Activated CD4-positive, alpha-beta T cell treated with anti-CD3 and anti-CD28 coated beads for 4 hours (primary cell): ENCODE results near the gene ABL1.
"Not testable (repeated sequence)": the region's sequence is repeated elsewhere in the genome, so short reads cannot be mapped to it uniquely, and the experiment has no call there.

ENCODE experiments used
- DNase-seq, 2 donors: peaks; one replicate each; pipeline ENCODE4 v3.0.0-alpha.2; 2020

ABL1 gene

DNA sequence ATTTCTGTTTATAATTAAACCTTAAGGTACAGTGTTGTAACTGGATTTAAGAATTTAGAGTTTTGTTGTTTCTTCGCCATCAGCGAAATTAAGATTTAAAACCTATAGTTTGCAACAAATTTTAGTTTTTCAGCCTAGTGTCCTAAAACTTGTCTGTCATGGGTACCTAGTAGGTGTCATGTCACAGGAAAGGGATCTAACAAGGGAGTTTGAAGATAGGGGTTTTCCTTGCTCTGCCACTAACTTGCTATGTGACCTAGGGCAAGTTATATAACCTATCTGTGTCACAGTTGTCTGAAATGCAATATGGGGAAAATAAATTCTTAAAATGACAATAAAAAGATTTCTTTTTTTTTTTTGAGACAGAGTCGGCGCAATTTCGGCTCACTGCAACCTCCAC is 9.2 kb upstream of the ABL1 start:
- no peak for DNase-seq

DNA sequence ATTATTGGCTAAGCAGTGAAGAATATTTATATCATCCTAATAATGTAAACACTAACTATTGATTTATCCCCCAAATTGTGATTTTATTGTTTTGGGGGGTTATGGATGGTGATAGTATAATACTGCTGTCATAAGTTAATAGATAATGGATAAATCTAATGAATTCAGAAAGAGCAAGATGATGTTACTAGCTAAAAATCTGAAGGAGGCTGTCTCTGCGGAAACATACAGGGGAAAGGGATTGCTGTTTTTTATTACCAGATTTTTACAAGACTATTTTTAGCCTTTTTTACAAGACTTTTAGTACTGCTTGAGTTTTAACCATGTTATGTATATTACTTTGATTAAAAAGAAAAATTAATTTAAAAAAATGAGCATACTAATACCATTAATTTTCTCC is 5.3 kb upstream of the ABL1 start:
- no peak for DNase-seq

DNA sequence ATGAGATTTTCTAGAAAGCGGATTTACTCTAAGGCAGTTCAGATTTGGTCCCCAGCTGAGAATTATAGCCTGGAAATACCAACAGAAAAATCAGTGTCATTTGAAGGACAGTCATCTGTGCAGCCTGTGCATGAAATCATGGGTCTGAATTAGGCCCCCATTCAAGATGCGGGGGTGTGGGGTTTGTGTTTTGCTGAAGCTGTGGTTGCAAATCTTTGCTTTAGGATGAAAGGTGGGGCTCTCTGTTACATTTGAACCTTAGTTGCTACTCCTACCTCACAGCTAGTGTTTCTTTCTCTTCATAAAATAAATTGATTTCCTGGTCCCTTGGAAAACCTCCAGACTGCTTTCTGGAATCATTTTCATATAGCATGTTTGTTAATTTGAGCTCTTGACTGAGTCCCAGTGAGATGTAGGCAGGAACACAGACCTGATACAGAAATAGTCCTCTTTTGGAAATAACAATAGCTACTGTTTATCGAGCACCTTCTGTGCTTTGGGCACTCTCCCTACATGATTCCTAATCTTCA is 4.8 kb upstream of the ABL1 start:
- DNase-seq = no peak

DNA sequence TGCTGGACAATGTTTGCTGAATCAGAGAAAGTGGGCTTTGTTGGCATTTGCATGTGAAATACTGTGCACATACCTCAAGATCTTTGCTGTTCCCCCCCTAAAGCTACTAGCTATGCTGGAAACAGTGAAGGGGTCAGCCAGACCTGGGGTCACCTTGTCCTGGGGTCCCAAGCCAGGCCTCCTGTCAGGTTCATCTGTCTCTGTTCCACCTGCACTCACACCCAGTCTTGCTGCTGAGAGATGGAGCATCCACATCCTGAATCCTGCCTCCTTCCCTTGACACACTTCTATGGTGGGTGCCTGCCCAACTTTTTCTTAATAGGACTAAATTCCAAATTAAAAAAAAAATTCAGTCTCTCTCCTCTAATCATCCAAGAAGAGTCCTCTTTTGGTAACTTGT is 4.0 kb upstream of the ABL1 start:
- no peak for DNase-seq

DNA sequence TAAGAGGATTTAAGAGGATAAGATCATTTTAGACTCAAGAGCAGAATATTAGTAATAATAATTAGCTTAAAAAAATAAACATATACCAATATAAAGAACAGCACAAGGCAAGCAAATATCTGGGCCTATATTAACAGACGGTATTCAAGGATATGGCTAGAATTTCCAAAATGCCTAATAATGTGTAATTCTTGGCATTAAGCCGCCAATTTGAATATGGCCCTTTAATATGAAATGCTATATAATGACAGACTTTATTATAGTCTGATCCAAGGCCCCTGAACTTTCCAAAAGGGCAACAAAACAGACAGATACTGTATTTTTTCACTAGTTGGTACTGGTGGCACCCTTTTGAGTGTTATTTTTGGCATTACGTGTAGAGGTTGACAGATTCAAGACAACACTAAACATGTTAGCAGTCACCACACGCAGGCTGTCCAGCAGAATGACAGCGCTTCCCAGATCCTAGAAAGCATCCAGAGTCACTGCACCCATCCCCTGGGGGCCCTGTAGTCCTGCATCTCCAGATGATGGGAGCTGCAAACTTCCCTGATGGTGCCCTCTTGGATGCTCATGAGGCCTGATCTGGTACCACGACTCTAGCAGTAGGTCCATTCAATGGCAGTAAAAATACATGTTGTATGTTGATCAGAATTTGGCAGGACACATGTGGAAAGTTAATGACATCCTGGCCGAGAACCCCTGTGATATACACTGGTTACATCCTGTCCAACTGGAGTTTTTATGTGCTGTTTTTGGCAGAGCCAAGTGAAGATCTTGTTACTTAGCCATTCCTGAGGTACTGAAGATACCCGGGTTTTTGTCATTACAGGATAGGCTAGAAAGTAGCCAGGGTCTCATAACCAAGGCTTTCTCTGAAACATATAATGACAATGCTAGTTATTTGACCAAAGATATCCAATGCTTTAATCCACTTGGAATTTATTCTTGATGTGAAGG is 1.7 kb upstream of the ABL1 start:
- no peak for DNase-seq

DNA sequence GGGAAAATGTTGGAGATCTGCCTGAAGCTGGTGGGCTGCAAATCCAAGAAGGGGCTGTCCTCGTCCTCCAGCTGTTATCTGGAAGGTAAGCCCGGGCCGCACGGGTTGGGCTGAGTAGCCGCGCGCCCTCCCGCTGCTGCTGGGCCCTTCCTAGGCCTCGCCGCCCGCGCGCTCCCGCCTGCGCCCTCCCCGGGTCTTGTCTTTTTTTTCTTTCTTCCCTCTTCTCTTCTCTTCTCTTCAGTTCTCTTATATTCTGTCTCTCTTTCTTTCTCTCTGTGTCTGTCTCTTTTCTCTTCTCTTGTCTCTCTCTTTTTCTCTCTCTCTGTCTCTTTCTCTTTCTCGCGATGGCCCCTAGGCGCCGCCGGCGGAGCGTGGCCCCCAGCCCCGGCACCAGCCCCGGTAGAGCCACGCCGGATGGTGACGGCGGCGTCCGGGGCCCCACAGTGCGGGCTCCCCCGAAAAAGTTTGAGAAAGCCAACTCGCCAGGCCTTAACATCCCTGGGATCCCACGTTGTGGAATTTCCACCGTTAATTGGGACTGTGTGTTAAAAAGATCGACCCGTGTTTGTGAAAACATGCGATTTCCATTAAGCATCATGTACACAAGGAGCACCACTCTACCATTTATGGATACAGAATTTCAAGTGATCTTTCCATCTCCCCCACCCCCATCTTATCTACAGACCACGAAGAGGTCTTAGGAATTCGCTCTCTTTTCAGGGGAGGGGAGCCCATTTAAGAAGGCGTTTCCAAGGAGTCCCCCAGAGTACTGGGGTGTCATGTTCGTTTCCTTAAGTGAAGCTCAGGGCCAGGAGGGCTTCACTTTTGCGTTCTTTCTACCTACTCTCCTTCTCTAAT is 616 bp downstream of the ABL1 start:
- DNase-seq = peak; percentile 8 to 13

DNA sequence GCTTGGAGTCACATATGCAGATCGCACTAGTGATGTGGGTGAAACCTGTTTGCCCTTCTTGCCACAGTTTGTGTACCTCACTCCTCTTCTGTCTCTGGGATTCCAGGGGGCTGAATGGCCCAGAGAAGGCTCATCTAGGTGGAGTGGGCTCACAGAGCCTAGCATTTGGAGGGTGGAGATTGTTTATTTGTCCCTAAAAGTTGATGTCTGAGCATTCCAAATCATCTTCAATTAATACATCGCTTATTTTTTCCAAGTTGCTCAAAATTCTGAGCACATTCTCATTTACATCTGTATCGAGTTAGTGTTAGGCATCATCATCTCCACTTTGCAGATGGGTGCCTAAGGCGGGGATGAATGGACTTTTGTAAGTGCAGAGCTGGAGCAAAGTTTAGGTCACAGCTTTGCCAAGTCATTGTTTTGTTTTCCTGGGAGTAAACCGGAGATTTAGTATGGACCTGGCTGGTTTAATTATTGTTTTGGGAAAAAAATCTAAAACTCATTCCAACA is 2.0 kb downstream of the ABL1 start:
- DNase-seq = no peak

DNA sequence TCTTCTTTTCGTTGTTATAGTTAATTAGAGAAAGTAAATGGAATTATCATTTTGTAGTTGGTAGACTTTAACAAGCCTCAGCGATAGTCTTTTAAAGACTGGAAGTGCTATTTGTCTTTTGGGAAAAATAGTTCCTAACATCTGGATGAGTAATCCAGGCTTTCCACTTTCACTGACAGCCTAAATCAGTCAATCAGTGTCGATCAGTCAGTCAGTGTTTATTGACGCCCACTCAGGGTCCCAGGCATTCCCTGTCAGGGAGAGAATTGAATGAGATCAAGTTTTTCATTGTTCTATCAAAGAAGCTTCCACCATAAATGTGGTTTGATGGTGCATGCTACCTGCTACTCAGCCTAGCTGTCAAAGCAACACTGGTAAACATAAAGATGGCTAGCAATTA is 2.6 kb downstream of the ABL1 start:
- no peak for DNase-seq

DNA sequence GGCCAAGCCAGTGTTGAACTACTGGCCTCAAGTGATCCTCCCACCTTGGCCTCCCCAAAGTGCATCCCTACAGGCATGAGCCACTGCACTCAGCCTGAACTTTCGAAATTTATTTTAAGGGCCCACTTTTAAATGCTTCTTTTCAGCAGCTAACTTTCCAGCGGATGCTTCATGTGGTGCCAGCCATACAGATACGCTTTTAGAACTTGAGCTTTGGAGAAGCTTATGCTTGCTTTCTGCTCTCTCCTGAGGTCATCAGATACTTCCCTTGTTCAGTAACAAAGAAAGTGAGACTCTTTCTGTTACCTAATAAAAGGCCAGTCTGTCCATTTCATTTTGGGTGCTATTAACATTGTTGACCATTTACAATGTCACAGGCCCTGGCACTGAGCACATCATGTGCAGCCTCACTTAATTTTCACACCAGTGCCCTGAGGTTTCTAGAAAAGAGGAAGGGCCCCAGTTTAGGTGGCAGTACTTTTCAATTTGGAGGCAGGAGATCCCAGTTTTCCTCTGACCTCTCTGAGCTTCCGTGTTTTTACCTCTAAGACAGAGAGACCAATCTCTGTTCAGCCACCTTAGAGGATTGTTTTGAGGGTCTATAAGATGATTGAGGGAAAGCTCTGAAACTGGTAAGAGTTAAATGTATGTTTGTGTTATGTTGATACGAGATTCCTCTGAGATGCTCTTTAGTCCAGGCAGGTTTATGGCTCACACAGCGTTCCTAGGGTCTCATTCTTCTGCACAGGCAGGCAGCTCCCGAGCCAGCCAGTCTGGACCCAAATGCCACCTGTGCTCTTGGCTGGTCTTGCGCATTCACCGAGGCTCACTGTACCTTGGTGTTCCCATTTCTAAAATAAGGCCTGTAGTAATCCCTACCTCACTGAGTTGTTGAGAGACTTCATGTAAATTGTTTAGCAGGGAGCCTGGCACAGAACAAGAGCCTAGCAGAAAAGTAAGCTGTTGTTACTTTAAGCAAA is 4.4 kb downstream of the ABL1 start:
- DNase-seq = no peak

DNA sequence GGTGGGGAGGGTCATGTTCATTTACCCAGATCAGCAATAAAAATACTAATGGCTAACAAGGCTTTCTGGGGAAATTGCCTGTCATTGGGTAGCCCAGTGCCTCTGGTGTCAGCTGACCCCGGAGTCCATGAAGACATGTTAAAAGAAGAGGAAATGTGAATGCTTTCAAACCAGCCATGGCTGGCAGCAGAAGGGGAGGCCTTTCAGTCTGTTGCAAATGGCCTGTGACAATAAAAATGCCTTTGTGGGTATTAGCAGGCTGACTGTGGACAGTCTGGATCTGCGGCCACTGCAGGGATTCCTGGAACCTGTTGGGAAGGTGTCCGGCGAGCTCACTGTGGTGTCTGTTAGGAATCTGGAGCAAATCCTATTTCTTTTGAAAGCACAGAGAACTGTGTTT is 7.5 kb downstream of the ABL1 start:
- DNase-seq = no peak

DNA sequence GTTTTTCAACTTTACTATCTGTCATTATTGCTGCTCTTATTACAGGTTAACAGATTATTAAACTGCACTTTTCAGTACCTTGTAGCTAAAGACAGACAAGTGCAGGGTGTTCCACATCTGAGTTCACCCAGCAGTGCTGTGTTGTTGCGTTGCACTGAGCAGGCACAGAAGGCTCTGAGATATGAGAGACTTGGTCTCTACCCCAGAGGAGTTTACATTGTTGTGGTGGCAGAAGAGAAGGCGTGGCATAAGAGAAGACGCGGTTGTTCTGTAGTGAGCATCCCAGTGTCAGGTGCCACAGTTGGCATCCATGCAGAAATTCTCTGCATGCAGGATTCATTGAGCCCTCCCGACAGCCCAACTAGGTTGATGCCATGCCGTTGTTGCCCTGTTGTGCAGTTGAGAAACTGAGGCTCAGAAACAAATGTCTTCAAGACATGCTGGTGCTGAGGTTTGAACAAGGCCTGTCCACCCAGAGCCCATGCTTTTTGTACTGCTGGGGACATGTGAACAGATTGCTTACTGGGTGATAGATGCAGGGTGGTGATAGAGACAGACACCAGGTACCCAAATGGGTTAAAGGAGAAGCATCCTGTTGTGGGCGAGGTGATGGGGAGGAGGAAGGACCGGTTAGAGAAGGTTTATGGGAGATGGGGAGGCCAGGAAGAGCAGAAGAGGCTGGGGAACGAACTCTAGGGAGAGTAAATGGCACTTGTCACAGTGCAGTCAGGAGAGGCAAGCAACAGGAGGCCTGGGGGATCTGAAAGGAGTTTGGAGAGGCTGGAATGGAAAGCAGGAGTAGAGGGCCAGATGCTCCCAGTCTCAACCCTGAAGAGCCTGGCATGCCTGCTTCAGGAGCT is 8.2 kb downstream of the ABL1 start:
- no peak for DNase-seq

DNA sequence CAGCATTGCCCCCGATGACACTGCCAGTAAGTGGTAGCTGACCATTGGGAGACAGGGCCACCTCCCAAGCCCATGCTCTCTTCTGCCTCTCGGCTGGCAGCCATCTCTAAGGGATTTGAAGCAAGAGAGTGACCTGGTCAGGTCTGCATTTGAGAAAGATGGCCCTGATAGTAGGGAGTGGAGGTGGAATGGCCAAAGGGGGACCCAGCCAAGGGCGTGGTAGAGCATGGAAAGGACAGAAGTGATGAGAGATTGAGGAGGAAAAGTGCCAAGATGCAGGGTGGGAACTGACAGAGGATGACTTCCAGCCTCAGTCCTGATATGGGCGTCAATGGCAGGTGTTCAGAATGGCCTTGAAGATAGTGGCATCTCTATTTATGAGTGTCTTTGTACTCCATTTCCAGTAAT is 9.0 kb downstream of the ABL1 start:
- no peak for DNase-seq

DNA sequence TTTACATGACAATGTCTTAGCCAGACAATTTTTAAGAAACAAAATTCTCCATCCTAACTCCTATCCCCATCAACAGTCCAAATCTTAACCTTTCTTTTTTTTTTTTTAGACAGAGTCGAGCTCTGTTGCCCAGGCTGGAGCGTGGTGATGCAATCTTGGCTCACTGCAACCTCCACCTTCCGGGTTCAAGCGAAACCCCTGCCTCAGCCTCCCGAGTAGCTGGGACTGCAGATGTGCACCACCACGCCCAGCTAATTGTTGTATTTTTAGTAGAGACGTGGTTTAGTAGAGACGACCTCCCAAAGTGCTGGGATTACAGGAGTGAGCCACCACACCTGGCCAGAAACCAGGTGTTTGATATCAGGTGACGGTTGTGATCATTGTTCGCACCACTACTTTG is 10.2 kb downstream of the ABL1 start:
- no peak for DNase-seq

DNA sequence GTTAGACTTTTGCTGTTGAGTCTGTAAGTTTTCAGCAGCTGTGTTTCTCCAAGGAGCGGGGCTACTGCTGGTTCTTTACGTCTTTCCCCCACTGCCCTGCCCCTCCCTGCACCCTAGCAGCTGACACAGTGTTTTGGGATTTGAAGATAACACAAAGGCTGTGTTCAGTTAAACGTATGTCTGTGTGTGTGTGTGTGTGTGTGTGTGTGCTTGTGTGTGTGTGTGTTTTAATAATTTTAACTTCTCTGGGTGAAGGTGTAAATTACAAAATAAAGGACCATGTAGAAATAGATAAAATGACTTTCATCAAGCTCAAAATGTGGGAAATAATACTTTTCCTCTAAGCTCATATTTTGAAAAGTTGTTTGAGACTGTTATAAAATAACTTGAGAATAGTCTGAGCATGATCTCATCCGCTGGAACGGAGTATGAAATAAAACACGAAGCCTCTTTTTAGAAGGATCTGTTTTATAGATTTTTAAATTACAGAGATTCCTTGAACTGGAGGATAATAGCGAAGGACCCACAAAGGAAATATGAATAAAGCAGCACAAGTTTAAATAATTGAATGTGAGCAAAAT is 10.9 kb downstream of the ABL1 start:
- DNase-seq = no peak

DNA sequence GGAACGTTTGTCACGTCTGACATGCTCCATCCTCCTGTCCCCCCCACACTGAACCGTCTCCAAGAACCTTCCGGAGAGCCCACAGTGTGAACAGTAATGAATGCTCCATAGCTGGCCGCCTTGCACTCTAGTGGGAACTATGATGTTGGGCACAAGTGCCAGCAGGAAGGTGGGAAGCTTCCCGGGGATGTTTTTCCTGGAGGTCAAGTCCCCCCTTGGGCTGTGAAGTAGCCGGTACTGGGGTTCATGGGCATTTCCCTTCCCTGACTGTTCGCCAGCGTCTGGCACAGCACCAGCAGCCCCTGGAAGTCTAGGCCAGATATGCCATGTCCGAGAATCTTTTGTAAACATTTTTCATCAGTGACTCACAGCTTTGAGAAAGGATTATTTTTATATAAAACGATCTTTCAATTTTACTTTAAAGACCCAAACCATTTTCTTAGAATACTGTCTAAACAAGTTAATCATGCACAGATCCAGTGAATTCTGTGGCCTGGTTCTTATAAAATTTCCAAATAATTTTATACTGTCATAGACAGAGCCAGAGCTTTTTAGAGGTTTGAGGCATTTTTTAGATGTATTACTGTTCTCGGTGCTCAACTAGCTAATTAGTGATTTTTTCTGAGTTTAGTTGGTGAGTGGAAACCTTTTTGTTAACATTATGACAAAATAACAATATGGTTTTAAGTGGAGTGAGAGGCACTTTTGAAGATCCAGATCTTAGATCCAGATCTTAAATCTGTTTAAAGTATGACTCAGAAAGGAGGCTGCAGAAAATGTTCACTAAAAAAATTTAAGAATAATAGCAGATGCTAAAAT is 11.6 kb downstream of the ABL1 start:
- no peak for DNase-seq

DNA sequence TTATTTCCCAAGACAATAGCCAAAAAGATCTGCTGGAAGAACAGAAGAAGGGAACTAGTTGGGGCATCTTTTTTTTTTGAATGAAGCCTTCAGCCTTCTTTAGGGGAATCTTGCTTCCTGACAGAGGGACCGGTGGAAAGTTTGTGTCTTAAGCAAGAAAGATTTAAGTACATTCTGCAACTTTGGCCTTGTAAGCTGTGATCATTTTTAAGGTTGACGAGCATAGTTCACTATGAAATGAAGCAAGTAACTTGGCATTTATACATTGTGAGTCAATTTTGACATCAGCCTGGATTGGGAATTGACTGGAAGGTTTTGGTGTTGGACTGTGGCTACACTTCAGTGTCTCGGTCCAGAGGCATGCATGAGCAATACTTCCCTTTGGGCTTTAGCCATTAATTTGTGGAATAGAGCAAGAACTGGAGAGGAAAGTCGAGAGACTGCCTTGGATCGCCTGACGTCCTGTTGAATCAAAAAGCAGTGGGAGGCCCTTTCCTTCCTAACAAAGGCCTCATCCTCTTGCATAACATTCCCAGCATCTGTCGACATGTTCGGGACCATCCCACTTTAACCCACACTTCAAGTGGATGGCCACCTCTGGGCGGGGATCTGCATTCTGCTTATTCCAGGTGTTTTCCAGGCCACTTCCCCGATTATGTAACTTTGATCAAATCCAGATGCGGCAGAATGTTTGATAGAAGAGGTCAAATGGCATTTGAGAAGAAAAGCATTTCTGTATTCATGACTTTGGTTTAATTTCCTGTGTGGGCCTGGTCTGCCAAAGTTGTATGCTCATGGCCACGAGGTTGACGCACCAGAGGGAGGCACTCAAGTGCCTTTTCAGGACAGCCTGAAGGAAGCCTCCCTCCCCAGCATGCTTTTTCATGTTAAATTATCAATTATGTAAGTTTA is 12.5 kb downstream of the ABL1 start:
- no peak for DNase-seq

DNA sequence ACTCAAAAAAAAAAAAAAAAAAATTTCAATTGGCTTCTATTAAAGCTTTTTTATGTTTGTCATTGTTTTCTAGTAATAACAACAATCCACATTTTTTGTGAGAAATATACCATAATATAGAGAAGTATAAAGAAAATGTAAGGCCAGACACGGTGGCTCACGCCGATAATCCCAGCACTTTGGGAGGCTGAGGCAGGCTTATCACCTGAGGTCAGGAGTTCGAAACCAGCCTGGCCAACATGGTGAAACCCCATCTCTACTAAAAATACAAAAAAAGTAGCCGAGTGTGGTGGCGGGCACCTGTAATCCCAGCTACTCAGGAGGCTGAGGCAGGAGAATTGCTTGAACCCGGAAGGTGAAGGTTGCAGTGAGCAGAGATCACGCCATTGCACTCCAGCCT is 13.5 kb downstream of the ABL1 start:
- not testable (repeated sequence) for DNase-seq

DNA sequence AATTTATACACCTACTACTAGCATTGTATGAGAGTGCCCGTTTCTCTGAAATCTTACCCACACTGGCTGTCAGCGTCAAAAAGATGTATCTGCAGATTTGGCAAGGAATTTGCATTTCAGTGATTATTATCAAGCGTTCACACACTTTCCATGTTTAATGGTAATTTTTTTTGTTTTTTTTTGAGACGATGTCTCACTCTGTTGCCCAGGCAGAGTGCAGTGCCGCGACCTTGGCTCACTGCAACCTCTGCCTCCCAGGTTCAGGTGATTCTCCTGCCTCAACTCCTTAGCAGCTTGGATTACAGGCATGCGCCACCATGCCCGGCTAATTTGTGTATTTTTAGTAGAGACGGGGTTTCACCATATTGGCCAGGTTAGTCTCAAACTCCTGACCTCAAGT is 14.3 kb downstream of the ABL1 start:
- DNase-seq = no peak

DNA sequence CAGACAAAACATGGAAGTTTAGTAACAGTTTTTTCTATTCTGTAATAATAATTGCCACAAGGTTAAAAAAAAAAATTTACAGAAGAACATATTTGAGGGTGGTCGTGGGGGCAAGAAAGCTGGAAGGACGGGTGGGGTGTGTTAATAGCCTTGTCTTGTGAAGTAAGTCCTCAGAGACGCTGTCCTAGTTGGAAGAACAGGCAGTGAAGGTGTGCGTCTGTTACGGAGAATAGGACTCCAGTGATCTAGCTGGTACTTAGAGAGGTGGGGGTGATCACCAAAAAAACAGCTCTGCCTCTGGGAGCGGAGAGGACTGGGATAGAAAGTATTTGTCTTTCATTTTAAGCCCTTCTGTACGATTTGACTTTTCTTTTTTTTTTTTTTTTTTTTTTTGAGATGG is 17.7 kb downstream of the ABL1 start:
- no peak for DNase-seq
